Measurements from ENCODE around the gene MMAB.
"Not testable (repeated sequence)": the region's sequence is repeated elsewhere in the genome, so short reads cannot be mapped to it uniquely, and the experiment has no call there.

MMAB gene

DNA sequence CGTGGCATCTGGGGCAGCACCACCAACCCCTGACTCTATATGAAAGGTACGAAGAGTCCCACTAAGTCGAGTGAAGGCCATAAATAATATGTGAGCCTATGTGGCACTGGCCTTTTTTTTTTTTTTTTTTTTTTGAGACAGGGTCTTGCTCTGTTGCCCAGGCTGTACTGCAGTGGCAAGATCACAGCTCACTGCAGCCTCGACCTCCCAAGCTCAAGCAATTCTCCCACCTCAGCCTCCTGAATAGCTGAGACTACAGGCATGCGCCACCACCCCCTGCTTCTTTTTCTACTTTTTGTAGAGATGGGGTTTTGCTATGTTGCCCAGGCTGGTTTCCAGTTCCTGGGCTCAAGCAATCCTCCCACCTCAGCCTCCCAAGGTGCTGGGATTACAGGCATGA, 28.8 kb upstream of the MMAB start:
- not testable (repeated sequence) for DNase-seq (ENCODE audit: low spot score)

DNA sequence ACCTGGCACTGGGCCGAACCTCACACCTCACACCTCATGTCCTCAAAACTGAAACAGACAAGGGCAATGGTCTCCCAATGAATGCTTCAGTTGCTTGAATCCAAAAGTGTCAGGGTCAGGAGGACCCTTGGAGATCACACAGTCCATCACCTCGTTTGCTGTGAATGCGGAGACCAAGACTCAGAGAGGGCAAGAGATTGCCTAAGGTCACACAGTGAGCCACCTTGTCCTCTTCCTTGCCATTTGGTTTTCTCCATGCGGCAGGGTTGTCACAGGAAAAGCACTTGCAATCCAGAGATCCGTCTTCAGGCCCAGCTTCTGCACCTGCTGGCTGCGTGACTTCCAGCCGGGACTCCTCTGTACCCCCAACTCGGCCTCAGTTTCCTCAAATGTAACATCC, 28.3 kb upstream of the MMAB start:
- no peak for DNase-seq (ENCODE audit: low spot score)

DNA sequence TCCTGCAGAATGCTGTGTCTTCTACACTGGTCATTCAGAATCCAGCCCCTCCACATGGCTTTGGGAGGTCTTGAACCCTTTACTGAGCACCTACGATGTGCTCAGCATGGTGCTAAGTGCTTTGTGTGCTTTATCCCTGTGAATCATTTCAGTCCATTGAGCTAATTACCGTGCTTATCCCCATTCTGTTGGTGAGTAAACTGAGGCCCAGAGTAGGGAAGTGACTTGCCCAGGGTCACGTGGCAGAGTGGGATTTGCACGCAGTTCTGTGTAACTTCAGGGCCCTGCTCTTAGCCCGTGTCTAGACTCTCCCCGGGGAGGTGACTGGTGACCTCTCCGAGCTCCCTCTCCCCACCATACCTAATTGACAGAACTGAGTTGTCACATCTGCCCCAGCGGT, 27.7 kb upstream of the MMAB start:
- DNase-seq (ENCODE audit: low spot score), result no peak

DNA sequence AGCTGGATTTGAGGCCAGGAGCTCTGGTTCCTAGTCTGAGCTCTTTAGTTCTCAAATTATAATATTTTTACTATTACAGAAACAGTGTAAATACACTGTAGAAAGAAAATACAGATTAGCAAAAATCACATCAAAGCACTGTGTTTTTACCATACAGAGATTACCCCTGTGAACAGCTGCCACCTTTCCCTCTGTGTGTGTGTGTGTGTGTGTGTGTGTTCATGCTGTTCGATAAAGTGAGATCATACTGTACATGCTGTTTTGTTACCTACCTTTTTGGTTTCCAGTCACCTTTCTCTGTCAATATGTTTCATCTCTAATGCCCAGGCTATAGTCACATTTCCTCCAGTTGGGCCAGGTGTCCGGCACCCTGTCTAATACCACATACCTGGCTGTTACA, 27.2 kb upstream of the MMAB start:
- DNase-seq (ENCODE audit: low spot score), result no peak

DNA sequence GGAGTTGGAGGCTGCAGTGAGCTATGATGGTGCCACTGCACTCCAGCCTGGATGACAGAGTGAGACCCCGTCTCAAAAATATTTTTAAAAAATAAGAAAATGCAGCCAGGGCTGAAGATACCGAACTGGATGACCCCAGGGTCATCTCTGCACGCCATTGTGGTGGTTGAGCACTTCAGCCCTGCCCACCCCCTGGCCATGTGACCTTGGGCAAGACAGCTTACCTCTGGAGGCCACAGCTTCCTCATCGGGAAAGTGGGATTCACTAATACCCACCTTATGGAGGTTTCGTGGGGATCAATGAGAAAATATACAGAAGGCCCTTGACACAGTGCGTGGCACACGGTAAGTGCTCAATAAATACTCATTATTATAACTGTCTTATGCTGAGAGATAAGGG, 25.8 kb upstream of the MMAB start:
- no peak for DNase-seq (ENCODE audit: low spot score)

DNA sequence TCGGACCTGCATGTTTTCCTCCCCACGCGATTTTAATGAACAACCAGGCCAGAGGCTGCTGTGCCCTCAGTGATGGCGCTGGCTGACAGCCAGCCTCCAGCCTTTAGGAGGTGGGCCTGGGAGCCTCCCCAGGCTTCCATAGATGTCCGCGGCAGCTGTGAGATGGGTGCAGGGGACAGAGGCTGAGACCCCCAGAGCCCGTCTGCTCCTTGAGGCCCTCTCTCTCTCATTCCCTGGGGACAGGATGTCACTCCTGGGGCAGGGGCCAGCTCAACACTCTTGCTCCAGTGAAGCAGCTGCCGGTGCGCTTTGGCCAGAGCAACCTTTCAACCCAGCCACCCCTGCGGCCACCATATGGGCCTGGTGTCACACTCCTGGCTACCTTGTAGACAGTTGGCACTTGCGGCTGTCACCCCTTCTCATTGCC, 25.1 kb upstream of the MMAB start:
- DNase-seq (ENCODE audit: low spot score), result no peak

DNA sequence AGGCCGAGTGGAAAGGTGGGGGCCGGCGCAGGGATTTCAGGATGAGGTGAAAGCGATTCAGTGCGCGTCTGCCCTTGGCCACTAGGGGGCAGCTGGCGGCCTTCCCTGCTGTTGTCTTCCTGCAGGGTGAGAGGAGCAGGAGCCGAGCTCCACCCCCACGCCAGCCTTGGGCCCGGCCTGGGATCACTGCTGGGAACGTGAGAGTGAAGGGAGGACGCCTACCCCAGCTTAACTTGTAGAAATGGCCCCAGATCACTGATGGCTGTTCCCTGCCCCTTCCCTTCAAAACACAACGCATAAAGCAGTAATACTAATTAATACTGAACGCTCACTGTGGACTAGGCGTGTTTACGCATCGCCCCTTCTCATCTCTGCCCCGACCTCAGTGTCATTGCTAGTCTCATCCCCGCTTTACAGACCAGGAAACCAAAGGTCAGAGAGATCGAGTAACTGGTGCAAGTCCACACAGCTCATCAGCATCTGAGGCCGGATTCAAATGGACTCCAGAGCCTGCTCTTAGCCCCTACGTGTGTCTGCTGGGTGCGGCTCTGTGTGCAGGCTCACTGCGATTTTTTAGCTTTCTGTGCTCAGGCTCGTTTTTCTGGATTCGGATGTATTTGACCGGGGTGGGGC, 24.6 kb upstream of the MMAB start:
- DNase-seq (ENCODE audit: low spot score), result peak; percentile 99

DNA sequence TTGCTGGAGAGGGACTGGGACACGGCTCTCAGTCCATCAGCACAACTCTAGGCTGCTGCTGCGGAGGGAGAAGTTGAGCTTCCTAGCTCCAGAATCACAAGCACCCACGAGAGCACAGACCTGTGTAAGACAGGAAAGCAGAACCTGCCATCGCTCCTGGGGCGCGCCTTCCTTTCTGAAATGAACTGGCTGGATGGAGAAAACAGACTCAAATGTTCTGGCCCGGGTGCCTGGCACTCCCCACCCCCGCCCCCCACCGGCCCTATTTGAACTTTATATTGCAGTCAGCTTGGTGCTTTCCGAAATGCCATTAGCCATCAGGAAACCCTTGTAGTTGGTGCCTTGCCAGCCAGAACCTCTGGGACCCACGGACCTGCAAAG, 24.1 kb upstream of the MMAB start:
- DNase-seq (ENCODE audit: low spot score), result no peak

DNA sequence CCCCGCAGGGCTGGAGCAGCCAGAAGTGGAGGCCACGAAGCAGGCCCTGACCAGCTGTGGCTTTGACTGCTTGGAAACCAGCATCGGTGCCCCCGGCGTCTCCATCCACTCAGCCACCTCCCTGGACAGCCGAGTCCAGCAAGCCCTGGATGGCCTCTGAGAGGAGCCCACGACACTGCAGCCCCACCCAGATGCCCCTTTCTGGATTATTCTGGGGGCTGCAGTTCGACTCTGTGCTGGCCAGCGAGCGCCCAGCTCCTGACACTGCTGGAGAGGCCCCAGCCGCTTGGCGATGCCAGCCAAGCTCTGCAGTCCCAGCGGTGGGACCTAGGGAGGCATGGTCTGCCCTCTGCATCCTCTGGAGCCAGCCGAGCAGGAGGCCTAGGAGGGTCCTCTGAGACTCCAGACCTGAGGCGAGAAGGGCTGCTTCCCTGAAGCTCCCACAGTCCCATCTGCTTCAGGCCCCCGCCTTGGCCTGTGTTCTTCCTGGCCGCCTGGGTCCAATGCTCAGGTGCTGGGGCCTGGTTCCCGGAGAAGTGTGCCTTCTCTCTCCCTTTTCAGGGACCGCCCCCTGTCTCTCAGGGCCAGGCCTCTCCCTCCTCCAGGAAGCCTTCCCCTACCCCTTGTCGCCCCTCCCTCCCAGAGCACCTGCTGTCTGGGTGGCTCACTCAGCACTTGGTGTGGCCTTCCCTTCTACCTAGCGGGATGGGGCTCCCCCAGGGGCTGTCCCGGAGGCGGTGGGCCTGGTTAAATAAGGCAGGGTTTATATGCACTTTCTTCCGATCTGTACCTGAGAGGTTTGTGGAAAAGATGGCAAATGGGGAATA, 23.3 kb upstream of the MMAB start:
- DNase-seq (ENCODE audit: low spot score), result no peak

DNA sequence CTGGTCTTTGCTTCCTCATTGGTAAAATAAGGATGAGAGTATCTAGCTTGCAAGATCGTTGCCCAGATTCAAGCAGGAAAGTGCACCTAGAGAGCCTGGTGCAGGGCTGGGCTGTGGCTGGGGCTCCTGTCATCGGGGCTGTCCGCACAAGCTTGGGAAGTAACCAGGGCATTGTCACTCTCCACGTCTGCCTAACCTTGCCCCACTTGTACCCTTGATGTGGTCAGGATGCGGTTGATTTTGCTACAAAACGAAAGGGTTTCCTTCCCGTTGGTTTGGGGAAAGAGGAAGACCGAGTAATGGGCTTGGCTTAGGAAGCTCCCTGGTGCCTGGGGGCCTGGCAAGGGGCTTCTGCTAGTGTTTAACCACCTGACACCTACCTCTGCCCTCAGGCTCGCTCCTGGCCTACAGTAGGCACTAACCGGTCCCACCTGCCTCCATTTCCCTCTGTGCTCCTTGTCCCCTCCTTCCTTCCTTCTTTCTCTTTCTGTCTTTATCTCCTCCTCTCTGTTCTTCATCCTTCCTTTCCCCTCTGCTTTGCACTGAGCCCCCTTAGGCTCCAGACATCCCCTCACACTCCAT, 22.1 kb upstream of the MMAB start:
- no peak for DNase-seq (ENCODE audit: low spot score)

DNA sequence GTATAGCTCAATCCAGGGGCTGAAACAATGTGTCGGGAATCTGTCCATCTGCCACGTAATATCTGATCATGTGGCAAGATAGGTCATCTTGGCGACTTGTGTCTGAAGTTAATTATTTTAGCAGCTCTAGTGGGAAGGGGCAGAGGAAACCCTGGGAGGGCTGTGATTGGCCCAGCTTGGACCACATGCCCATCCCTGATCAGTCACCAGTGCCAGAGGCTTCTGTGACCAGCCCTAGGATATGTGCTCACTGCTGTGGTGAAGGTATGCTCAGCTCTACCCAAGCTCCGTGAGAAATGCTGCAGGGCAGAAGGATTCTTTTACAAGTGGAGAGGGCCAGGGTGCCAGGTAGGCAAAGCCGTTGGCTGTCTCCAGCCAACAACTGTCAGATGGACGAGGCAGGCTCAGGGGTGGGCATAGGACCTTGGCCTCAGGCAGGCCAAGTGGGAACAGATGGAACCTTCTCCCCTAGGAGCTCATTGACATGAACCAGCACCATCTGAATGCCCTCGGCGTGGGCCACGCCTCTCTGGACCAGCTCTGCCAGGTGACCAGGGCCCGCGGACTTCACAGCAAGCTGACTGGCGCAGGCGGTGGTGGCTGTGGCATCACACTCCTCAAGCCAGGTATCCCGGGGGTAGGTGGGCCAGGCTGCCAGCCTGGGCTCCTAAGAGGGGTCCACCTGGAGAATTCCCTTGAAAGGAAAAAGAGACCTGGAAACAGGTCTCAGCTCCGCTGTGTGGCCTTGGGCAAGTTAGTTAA, 21.4 kb upstream of the MMAB start:
- no peak for DNase-seq (ENCODE audit: low spot score)

DNA sequence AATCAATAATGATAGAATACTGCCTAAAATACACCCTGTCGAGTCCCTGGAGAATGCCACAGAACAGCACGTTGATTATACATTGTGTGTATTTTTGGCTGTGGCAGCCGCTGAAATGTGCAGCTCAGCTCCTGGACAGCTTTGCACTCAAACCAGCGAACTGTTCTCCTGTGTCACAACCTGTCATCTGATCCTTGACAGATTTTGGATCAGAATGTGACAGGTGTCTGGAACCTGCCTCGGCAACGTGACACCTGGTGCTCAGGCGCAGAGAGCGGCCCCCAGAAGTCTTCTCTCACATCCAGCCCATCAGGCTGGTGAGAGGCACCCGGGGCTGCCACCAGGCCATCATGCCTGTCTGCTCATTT, 19.6 kb upstream of the MMAB start:
- no peak for DNase-seq (ENCODE audit: low spot score)

DNA sequence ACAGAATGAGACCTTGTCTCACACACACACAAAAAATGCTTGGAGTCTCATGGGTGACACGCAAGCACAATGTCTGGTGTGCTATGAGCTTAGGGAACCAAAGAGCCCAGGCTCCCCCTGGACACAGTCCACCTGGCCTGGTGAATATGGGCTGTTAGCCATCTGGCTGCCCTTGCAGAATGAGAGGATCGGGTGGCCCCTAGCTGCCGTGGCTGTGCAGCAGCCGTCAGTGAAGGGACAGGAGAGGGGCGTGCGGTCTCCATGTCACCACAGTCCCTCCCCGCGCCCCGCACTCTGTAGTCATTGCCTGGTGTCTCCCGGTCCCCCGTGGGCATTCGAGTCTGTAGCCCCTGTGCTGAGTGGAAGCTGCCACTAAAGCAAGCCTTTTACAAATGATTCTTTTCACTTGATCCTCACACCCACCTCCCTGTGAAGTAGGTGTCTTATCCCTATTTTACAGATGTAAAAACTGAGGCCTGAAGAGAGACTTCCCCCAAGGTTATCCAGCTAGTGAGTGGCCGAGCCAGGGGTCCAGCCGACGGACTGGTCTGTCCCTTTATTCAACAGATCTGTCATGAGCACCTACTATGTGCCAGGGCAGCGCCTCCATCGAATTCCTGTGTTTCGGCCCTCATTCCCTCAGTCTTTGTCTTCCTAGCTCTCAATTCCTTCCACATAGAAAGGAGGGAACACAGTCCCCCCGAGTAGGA, 19.0 kb upstream of the MMAB start:
- DNase-seq (ENCODE audit: low spot score), result no peak

DNA sequence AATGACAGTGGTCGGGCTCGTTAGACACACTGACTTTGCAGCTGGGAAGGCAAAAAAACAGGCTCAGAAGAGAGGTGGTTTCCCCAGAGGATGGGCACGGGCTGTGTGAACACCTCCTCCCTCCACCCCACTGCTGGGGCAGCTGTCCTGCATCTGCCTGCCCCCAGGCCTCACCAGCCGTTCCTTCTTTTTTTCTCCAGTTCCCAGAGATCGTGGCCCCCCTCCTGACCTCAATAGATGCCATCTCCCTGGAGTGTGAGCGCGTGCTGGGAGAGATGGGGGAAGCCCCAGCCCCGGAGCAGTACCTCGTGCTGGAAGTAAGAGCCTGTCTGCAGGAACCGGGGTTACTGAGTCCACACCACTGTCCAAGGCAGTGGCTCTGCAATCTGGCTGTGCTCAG, 17.7 kb upstream of the MMAB start:
- no peak for DNase-seq (ENCODE audit: low spot score)

DNA sequence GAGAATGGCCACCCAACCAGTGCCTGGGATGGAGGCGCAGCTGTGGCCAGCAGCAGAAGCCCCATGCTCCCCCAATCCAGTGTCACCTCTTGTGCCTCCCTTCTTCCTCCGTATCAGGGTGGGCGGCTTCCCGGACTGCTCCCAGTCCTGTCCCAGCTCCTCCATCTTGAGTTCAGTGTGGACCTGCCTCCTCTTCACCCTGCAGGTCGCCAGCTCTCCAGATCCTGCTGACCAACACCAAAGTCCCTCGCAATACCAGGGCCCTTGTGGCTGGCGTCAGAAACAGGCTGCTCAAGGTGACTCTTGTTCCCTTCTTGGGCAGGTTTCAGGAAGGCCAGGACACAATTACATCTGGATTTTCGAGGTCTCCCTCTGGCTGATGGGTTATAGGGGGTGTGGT, 17.3 kb upstream of the MMAB start:
- no peak for DNase-seq (ENCODE audit: low spot score)

DNA sequence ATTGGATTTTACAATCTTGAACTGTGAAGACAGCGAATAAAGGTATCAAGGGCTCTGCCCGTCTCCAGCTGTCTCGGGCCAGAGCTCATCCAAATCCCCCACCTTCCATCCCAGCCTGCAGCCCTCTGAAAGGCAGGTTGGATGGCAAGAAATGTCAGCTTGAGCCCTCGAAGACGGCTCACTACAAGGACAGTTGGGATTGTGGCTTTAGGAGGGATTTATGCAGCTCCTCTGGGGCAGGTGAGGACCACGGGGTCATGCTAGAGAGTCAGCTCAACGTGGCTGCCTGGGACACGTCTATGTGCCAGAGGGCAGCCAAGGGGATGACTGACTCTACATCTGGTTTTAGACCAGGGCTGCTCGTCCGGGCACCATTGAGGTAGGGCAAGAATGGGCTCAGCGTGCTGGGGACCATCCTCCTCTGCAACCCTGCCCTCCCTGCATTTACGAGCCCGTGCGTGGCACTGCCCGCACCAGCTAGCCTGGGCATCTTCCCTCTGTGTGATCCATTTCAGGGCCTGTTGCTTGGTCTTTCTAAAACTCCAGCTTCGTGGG, 16.5 kb upstream of the MMAB start:
- no peak for DNase-seq (ENCODE audit: low spot score)

DNA sequence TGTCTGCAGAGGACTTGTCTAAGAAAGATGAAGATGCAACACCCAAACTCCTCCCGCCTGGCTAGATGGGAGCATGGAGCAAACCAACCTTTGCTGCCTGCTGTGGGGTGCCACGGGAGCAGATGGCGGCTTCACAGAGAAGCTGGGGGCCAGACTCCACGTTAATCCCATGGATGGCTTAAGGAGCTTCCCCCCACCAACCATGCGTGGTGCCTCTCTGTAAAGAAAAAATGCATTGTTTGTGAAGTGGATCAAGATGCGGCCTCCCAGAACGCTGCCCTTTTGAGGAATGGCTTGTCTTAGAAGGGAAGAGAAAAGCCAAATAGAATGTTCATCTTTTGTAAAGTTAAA, 15.9 kb upstream of the MMAB start:
- DNase-seq (ENCODE audit: low spot score), result no peak

DNA sequence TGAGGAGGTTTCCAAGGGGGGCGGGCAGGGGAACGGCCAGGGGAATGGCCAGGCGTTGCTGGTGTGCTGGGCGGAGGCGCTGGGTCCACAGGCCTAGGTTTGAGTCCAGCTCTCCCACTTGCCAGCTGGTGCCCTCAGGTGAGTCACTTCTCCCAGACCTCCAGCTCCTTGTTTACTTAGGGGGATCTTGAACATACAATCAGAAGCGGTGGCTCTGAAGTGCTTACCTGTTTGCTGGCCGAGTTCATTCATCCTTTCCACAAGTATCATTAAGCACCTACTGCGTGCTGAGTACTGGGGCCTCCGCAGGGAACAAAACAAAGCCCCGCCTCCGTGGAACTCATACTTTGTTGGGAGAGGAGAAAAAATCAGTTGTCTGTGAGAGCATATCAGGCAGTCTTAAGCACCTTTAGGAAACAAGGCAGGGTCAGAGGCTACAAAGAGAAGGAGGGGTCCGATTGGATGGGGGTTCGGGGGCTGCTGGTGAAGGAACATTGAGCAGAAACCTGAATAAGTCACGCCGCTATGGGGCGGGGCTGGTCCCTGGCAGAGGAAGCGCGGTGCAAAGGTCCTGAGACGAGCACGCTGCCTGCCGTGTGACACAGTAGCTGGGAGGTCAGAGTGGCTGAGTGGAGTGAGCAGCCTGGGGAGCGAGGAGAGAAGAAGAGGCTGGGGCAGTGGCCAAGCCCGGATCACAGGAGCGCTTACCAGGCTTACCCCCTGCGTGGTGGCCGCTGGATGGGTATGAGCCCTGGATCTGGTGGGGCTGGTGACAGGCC, 15.3 kb upstream of the MMAB start:
- no peak for DNase-seq (ENCODE audit: low spot score)

DNA sequence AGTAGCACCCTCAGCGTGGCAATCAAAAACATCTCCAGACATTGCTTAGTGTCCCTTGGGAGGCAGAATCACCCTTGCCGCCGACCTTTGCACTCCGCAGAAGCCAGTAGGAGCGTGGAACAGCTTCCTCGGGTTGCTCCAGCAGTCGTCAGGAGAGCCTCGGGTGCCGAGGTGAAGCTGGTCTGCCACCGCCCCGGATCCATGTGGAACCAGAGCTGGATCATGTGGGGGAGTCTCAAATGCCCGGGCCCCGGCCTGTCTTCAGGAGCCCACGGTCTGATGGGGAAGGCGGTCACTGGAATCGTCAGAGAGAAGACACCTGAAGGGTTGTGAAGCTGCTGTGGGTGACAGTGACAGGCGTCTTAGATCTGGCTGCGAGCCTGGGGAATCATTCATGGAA, 14.6 kb upstream of the MMAB start:
- DNase-seq (ENCODE audit: low spot score), result no peak

DNA sequence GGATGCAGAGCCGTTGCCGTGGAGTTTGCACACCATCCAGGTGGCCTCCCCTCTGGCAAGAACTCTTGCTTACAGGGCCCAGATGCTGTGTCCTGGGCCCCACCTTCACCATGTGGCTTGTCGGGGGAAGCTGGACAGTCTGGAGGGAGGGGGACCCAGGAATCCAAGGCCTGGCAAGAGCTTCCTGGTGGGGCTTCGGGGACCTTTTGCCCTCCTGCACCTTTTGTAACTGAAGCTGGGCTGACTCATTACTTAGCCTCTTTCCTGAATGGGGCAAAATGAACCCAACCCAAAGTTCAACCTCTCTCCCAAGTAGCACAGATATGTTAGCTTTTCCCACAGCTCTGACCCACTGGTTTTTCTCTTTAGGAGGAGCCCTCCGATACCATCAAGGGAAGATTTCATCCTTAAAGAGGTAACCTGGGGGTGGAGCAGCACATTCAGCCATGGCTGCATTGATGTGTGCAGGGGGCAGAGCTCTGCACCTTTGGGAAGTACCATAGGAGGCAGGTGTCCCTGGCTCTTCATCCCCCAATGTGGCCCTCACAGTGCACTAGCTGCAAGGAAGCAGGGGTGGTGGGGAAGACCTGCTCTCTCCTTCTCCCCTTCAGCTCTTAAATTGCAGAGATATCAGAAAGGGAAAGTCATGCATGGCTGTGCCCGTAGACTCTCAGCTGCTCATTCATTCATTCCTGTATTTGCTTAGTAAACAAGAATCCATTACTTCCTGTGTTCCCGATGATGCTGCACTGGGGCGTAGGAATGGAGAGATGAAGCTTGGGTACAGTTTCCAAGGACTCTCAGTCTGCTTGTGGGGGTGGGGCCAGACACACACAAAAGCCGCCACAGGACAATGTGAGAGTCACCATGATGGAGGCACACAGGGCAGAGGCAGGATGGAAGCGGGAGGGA, 13.3 kb upstream of the MMAB start:
- DNase-seq (ENCODE audit: low spot score), result no peak

All from HuH-7 (cell line).